ENCODE data around the gene FOXF2. TPM values are rescaled to one million over a fixed set of nuclear protein-coding genes. Genes with fewer than 3 reads are reported as not detected.

The FOXF2 gene
- total RNA-seq, 3 donors from 2014 or later = 0.73 to 4.9 (median 1.6) TPM

- Histone ChIP-seq H3K27ac (no peak overlapping the region), H3K9me3 (peaks cover 0 to 5% of the 10 kb centered on the region in 2 donors), H3K36me3 (no peaks in the 10 kb centered on the region), H3K4me1 (no peaks in the 10 kb centered on the region), H3K4me3 (no peak overlapping the region), H3K27me3 (no peaks in the 10 kb centered on the region)
- no peak for DNase-seq (ENCODE audit: low spot score in 2 of 2)
- TF ChIP-seq CTCF (IDR thresholded peaks at IDR 0.05) = no peak
- no peak for TF ChIP-seq POLR2A (IDR thresholded peaks at IDR 0.05)
- TF ChIP-seq POLR2AphosphoS5 (IDR thresholded peaks at IDR 0.05) = no peak
- intact Hi-C loops (cut with DNase I; ENCODE audit: low total_unique reads) = no loop called here
Measured at GRCh38 chr6:1420382-1420781, 31.0 kb downstream of the FOXF2 start.

- no peaks in the 10 kb centered on the region for H3K36me3 ChIP-seq
- no peak for DNase-seq (ENCODE audit: low spot score in 2 of 2)
- peaks cover 0 to 13% of the 10 kb centered on the region in 2 donors for H3K27me3 ChIP-seq
- TF ChIP-seq POLR2A (IDR thresholded peaks at IDR 0.05) = no peak
- no peak for TF ChIP-seq POLR2AphosphoS5 (IDR thresholded peaks at IDR 0.05)
- TF ChIP-seq CTCF (IDR thresholded peaks at IDR 0.05) = no peak
- peaks cover 0 to 5% of the 10 kb centered on the region in 2 donors for H3K9me3 ChIP-seq
- no peak overlapping the region for H3K27ac ChIP-seq
- H3K4me3 ChIP-seq = no peak overlapping the region
- H3K4me1 ChIP-seq = no peaks in the 10 kb centered on the region
- intact Hi-C loops (cut with DNase I; ENCODE audit: low total_unique reads) = no loop called here
Measured at GRCh38 chr6:1422290-1422689, 32.9 kb downstream of the FOXF2 start.

GRCh38 chr6:1423578-1423977 is 34.2 kb downstream of the FOXF2 start:
- peaks cover 0 to 13% of the 10 kb centered on the region in 2 donors for H3K27me3 ChIP-seq
- no peak for DNase-seq (ENCODE audit: low spot score in 2 of 2)
- no peaks in the 10 kb centered on the region for H3K4me1 ChIP-seq
- peaks cover 0 to 5% of the 10 kb centered on the region in 2 donors for H3K9me3 ChIP-seq
- H3K36me3 ChIP-seq = no peaks in the 10 kb centered on the region
- H3K4me3 ChIP-seq = no peak overlapping the region
- intact Hi-C loops (cut with DNase I; ENCODE audit: low total_unique reads) = no loop called here
- H3K27ac ChIP-seq = no peak overlapping the region
- TF ChIP-seq POLR2AphosphoS5 (IDR thresholded peaks at IDR 0.05) (no peak), CTCF (IDR thresholded peaks at IDR 0.05) (no peak), POLR2A (IDR thresholded peaks at IDR 0.05) (no peak)

DNA sequence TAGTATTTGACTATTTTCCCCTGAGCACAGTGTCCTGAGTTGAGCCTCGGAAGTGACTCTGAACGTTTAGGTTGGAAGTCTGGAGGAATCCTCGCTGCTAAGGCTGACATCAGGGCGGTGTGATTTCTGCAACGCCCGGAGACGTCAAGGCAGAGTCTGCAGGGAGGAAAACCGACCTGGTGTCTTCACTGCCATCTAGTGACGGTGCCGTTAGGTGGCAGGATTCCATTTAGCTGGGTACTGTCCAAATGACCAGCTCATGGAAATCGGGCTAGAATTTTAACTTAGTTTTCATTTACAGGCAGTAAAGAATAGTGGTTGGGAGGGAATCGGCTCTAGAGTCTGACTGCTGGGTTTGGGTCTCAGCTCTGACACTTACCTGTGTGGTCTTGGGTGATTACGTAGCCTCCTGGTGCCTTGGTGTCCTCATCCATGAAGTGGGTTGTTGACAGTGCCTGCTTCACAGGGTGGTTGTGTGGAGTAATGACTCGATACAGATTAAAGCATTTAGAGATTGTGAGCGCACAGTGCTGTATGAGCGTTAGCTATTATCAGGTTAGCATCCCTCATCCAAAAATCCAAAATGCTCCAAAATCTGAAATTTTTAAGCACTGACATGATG is 35.0 kb downstream of the FOXF2 start:
- H3K4me1 ChIP-seq = no peaks in the 10 kb centered on the region
- TF ChIP-seq POLR2AphosphoS5 (IDR thresholded peaks at IDR 0.05) (no peak), CTCF (IDR thresholded peaks at IDR 0.05) (peak in 2 of 3 donors; percentile 27 to 32)
- H3K27ac ChIP-seq = no peak overlapping the region
- H3K36me3 ChIP-seq = no peaks in the 10 kb centered on the region
- H3K9me3 ChIP-seq = peaks cover 0 to 5% of the 10 kb centered on the region in 2 donors
- peaks cover 0 to 13% of the 10 kb centered on the region in 2 donors for H3K27me3 ChIP-seq
- H3K4me3 ChIP-seq = no peak overlapping the region
- no peak for DNase-seq (ENCODE audit: low spot score in 2 of 2)
- intact Hi-C loops (cut with DNase I; ENCODE audit: low total_unique reads) = no loop called here

GRCh38 chr6:1426416-1426815 is 37.0 kb downstream of the FOXF2 start:
- Histone ChIP-seq H3K27me3 (peaks cover 0 to 13% of the 10 kb centered on the region in 2 donors), H3K27ac (peak overlapping the region in 1 of 2 donors; percentile 44), H3K4me1 (no peaks in the 10 kb centered on the region), H3K36me3 (no peaks in the 10 kb centered on the region), H3K4me3 (peak overlapping the region in 2 of 3 donors; percentile 20 to 21), H3K9me3 (no peaks in the 10 kb centered on the region)
- no peak for DNase-seq (ENCODE audit: low spot score in 2 of 2)
- intact Hi-C loops (cut with DNase I; ENCODE audit: low total_unique reads) = no loop called here
- no peak for TF ChIP-seq POLR2AphosphoS5 (IDR thresholded peaks at IDR 0.05)
- no peak for TF ChIP-seq POLR2A (IDR thresholded peaks at IDR 0.05)
